ENCODE results near the gene COL4A1. TPM values are rescaled to one million over a fixed set of nuclear protein-coding genes. Genes with fewer than 3 reads are reported as not detected.

The COL4A1 gene
- total RNA-seq: not detected

DNA sequence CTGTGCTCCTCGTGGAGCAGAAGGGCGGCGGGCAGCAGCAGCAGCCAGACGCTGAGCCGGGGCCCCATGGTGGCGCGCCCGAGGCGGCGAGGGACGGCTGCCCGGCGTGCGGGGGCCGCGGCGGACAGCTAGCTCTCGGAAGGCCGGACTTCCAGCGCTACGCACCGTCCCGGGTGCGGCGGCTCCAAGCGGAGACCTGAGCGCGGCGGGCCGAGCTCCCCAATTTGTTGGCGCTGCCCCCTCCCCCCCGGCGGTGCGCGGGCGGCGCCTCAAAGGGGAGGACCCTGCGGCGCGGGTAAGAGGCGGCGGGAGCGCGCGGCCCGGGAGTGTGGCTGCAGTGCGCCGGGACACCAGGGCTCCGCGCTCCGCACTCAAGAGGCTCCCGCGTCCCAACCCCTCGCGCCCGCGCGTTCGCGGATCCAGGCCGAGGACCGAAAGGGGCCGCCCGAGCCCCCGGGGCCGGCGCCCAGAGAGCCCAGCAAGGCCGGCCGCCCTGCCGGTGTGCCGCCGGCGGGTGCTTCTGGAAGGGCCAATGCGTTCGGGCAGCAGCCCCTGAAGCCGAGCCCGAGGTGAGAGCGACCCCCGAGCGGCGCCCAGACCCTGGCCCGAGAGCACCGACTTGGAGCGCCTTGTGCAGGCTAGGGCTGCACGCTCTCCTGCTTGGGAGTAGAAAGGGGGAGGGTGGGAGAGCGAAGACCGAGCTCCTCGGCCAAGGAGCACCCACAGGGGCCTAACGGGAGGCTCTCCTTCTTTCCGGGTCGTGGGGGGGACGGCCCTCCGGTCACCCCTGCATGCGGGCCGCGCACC, at the start of gene COL4A1, which contains the start of gene COL4A2:
Gene COL4A1 (minus strand): TSS at position 198 of the 807 bp plus-strand sequence. CDS start 130 bp downstream, at position 68.
Gene COL4A2 (plus strand): TSS at position 325 of the 807 bp plus-strand sequence. CDS start 620 bp downstream, outside the sequence.
- no peak within 1 kb of the TSS for H3K4me3 Mint-ChIP-seq
- POLR2A ChIA-PET: no interaction called here
- ATAC-seq (ENCODE audit: low read depth): no peak
- no peaks in the 10 kb centered on the region for H3K9me3 Mint-ChIP-seq
- no peaks in the 10 kb centered on the region for H3K36me3 Mint-ChIP-seq
- peaks cover 7% of the 10 kb centered on the region for H3K4me1 Mint-ChIP-seq
- peak within 1 kb of the TSS; percentile 56 for H3K27ac Mint-ChIP-seq
- peaks cover 75% of the 10 kb centered on the region for H3K27me3 Mint-ChIP-seq
- DNase-seq: no peak

DNA sequence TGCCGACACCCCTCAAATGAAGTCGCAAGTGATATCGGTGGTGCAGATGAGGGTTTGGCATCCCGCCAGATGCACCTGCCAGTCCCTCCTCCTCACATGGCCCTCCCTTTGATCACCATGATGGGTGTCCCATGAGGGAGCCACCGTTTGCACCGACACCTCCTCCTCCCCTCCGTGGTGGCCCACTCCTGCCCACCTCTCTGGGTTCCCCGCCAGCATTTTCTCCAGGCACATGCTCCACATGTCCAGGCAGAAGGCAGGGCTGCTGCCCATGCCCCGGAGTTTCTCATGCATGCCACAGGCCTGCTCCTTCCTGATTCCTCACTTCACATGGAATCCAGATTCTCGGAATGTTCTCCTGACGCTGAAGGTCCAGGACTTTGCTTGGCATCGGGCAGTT, 49.4 kb upstream of the COL4A1 start:
- H3K27me3 Mint-ChIP-seq: peaks cover 6% of the 10 kb centered on the region
- H3K4me1 Mint-ChIP-seq: no peaks in the 10 kb centered on the region
- H3K9me3 Mint-ChIP-seq: no peaks in the 10 kb centered on the region
- H3K36me3 Mint-ChIP-seq: no peaks in the 10 kb centered on the region
- H3K4me3 Mint-ChIP-seq: no peak overlapping the region
- no peak overlapping the region for H3K27ac Mint-ChIP-seq
- no peak for DNase-seq
- POLR2A ChIA-PET: no interaction called here
- no peak for ATAC-seq (ENCODE audit: low read depth)

DNA sequence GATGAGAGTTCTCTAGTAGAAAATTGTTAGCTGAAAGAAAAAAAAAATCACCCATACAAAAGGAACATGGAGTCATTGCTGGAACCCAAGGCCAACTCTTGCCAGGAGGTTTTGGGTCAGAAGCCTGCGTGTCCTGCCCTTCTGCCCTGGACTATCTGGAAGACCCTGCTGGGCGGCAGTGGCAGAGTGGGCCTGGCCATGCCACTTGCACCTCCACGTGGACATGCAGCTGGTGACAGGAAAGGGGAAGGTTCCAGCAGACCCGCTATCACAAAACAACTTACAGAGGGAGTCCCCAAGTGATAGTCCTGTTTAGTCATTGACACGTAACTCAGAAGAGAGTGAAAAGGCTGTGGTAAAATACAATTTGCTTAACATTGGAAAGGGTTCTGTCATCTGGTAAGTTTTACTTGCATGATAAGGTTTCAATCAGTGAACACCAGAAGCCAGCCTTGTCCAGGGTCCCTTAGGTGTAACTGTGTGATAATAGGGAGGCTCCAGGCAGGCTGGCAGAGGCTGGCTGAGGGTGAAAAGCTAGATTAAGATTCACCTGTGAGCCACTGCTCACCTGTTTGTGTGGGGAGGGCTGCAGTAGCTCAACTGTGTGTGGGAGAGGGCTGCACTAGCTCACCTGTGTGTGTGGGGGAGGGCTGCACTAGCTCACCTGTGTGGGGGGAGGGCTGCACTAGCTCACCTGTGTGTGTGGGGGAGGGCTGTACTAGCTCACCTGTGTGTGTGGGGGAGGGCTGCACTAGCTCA, 47.9 kb upstream of the COL4A1 start:
- H3K9me3 Mint-ChIP-seq: no peaks in the 10 kb centered on the region
- DNase-seq (no peak), ATAC-seq (ENCODE audit: low read depth) (no peak)
- peaks cover 6% of the 10 kb centered on the region for H3K27me3 Mint-ChIP-seq
- H3K4me3 Mint-ChIP-seq: no peak overlapping the region
- no peaks in the 10 kb centered on the region for H3K4me1 Mint-ChIP-seq
- POLR2A ChIA-PET: no interaction called here
- H3K27ac Mint-ChIP-seq: no peak overlapping the region
- H3K36me3 Mint-ChIP-seq: no peaks in the 10 kb centered on the region

DNA sequence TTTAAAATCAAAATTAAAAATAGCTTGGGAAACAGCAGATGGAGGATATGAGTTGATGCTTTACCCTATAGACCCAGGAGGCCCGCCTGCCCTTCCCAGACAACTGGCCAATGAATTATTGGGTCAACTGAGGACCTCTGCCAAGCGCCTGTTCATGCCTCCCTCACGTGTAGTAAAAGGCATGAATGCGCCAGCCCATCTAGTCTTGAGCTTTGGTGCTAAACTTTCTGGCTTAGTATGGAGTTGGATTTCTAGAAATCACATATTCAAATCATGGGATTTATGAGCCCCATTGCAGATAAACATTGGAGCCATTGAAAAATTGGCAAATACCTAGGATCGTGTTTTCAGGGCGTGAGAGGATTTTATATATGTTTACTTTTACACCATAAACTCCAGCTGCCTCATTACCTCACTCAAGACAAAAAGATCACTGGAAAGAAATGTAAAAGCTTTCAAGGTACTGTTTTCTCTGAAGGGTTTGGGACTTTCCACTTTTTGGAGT, 47.2 kb upstream of the COL4A1 start:
- Mint-ChIP-seq H3K4me3 (no peak overlapping the region), H3K4me1 (no peaks in the 10 kb centered on the region), H3K9me3 (no peaks in the 10 kb centered on the region), H3K27me3 (peaks cover 8% of the 10 kb centered on the region), H3K36me3 (no peaks in the 10 kb centered on the region), H3K27ac (no peak overlapping the region)
- DNase-seq: no peak
- POLR2A ChIA-PET: no interaction called here
- ATAC-seq (ENCODE audit: low read depth): no peak

DNA sequence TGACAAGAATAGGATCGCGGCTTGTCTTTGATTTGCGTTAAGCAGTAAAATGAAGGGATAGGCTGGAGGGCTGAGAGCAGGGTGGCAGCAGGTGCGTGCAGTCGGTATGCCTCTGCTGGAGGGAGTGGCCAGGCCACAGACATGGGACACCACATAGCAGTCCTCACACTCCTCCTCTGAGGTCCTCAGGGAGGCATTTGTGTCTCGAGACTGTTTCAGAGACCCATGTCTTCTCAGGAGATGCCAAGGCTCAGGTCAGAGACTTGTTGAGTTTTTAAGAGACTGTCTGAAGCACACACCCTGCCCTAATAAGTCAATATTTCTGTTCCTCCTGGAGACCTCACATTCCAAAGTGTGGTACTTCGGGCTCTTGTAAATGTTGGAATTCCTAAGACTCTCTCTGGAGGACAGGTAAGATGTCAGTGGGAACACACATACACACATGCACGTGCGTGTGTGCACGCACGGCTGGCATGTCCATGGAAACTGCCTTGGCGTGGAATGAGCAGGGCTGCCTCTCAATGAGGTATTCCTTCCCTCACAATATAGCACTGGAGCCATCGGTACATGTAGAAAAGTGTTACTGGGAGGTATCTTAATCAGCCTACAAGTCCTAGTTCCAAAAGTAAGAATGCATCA, 46.5 kb upstream of the COL4A1 start:
- Mint-ChIP-seq H3K4me1 (no peaks in the 10 kb centered on the region), H3K27me3 (peaks cover 8% of the 10 kb centered on the region), H3K9me3 (no peaks in the 10 kb centered on the region), H3K27ac (no peak overlapping the region), H3K36me3 (no peaks in the 10 kb centered on the region), H3K4me3 (no peak overlapping the region)
- ATAC-seq (ENCODE audit: low read depth): no peak
- DNase-seq: no peak
- POLR2A ChIA-PET: no interaction called here

DNA sequence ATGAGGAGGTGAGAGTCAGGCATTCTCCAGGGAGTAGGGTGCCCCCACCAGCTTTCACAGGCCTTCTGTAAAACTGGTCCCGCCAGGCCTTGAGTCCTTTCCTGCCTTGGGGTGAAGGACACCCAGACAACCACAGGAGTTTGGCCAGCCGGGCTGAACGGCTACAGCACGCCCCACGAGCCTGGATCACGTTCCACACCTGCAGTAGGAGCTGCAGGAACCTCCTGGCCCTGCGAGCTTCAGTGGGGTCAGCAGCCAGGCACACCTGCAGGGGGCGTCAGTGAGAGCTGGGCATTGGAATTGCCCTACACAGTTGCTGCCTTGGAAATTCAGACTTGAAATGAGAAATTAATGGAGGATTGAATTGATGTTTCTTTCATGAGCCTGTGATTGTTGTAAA, 45.8 kb upstream of the COL4A1 start:
- POLR2A ChIA-PET: no interaction called here
- DNase-seq (no peak), ATAC-seq (ENCODE audit: low read depth) (no peak)
- H3K36me3 Mint-ChIP-seq: no peaks in the 10 kb centered on the region
- H3K27ac Mint-ChIP-seq: no peak overlapping the region
- no peaks in the 10 kb centered on the region for H3K9me3 Mint-ChIP-seq
- H3K4me3 Mint-ChIP-seq: no peak overlapping the region
- no peaks in the 10 kb centered on the region for H3K4me1 Mint-ChIP-seq
- H3K27me3 Mint-ChIP-seq: peaks cover 8% of the 10 kb centered on the region

DNA sequence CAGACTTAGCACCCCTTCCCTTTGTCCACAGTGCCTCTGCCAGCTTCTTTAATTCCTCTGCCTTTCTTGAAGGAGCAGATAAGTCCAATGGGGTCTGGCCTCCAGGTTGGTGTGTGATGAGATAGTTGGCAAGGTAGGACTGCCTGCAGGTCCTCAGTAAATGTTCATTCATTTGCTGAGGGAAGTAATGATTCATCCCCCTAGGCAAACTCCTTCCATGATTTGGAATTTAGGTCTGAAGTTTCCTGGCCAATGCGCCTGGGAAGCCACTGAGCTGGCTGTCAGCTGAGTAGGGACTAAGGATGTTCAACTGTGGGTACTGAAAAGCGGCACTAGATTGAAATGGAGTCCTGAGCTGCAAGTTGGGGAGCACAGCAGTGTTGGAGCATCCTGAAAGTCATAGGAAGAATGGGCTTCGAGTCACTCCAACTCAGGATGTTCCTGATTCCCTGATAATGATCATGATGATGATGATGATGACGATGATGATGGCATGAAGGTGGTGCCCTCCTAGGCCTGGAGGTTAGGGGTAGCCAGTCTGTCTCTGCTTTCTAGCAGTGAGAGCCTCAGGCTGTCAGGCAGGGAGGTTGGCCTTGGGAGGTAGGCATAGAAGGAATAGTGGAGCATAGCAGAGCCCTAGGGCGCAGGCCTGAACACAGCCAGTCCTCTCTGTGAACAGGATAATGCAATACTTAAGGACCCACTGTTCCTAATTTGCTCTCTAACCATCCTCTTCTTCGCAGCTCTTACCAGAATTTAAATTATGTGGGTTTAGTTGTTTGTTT, 44.9 kb upstream of the COL4A1 start:
- H3K27me3 Mint-ChIP-seq: peaks cover 8% of the 10 kb centered on the region
- H3K36me3 Mint-ChIP-seq: no peaks in the 10 kb centered on the region
- no peak overlapping the region for H3K4me3 Mint-ChIP-seq
- no peaks in the 10 kb centered on the region for H3K4me1 Mint-ChIP-seq
- no peak for ATAC-seq (ENCODE audit: low read depth)
- H3K9me3 Mint-ChIP-seq: no peaks in the 10 kb centered on the region
- peak overlapping the region; percentile 4 for H3K27ac Mint-ChIP-seq
- POLR2A ChIA-PET: no interaction called here
- DNase-seq: no peak

DNA sequence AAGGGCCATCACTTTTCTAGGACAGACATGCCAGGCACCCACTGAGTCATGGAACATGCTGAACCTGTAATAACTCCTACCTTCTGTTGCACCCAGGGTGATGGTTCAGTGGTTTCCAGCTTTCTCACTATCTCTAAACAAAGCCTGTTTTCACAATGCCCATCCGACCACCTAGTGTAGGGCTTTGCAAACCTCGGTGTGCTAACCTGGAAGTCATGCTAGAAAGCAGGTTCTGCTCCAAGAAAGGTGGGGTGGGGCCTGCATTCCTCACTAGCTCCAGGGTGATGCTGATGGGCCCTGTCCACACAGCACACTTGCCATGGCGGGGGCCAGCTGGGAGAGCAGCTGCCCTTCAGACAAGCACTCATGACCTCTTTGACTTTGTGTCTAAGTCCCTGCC, 43.6 kb upstream of the COL4A1 start:
- Mint-ChIP-seq H3K27ac (no peak overlapping the region), H3K36me3 (no peaks in the 10 kb centered on the region), H3K4me3 (no peak overlapping the region), H3K9me3 (no peaks in the 10 kb centered on the region), H3K27me3 (peaks cover 8% of the 10 kb centered on the region), H3K4me1 (no peaks in the 10 kb centered on the region)
- DNase-seq (no peak), ATAC-seq (ENCODE audit: low read depth) (no peak)
- POLR2A ChIA-PET: no interaction called here

DNA sequence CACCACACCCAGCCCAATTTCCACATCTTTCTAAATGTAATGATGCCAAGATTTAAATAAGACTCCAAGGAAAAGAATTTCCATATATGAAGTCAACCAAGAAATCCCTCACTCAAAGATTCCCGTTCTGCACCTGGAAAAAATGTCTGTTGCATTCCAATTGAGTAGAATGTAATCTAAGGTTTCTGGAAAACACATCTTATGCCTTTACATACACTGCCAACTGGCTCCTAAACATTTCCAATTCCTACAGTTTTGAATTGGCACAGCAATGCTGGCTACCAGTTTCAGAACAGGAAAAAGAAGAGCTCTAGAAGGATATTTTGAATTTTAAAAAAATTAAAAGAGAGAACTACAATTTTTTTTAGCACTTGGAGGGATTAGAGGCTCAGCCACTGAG, 43.1 kb upstream of the COL4A1 start:
- Mint-ChIP-seq H3K4me1 (no peaks in the 10 kb centered on the region), H3K36me3 (no peaks in the 10 kb centered on the region), H3K9me3 (no peaks in the 10 kb centered on the region), H3K4me3 (no peak overlapping the region), H3K27me3 (peaks cover 8% of the 10 kb centered on the region), H3K27ac (no peak overlapping the region)
- ATAC-seq (ENCODE audit: low read depth) (no peak), DNase-seq (no peak)
- POLR2A ChIA-PET: no interaction called here

DNA sequence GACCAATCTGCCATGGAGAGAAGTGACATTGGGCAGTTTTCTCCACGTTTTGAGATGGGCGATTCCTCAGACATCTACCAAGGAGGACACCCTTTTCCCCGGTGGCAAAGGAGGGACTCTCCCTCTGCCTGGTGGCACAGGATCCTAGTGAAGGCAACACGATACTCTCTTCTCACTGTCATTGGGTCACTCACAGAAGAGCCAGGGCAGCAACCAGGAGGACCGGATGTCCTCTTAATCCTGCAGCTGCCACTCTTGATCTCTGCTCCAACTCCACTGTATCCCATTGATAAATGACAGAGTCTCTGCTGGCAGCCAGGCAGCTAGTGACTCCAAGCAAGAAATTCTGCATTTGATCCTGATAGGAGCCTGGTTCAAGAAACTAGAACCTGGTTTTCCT, 42.3 kb upstream of the COL4A1 start:
- Mint-ChIP-seq H3K4me1 (no peaks in the 10 kb centered on the region), H3K4me3 (no peak overlapping the region), H3K9me3 (no peaks in the 10 kb centered on the region), H3K36me3 (no peaks in the 10 kb centered on the region), H3K27ac (no peak overlapping the region), H3K27me3 (peaks cover 8% of the 10 kb centered on the region)
- ATAC-seq (ENCODE audit: low read depth): no peak
- POLR2A ChIA-PET: no interaction called here
- DNase-seq: no peak

DNA sequence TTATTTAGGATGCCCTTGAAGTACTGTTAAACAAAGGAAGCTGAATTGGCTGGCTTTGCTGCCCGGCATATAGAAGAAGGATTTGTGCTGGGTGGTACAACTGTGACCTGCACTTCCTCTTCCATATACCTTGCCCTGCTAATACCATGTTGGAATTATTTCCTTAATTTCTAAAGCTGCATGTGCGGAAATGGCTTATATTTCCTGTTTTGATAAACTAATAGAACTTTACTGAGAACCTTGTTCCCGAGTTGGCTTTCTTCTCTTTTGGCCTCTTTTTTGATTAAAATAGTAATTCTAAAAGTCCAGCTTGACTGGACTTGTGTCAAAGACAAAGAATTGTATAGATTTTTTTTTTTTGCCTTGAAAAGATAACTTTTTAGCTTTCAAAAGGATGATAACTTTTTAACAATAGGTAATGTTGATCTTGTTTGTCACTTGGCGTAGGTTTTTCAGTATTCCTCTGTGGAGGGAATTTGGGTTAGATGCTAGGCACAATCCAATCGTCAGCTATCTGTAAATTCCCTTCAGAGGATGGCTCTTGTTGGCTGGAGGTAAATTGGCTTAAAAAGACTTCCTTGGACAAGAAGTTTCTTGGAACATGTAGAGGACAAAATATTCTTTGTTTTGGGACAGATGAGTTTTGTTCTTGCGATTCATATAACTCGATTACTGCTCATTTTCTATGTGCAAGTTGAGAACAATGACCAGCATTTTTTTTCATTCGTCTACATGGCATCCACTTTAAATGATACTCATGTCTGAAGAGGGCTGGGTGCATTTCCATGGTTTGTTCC, 41.5 kb upstream of the COL4A1 start:
- Mint-ChIP-seq H3K27ac (no peak overlapping the region), H3K4me1 (no peaks in the 10 kb centered on the region), H3K9me3 (no peaks in the 10 kb centered on the region), H3K4me3 (no peak overlapping the region), H3K27me3 (peaks cover 8% of the 10 kb centered on the region), H3K36me3 (no peaks in the 10 kb centered on the region)
- ATAC-seq (ENCODE audit: low read depth) (no peak), DNase-seq (no peak)
- POLR2A ChIA-PET: no interaction called here

DNA sequence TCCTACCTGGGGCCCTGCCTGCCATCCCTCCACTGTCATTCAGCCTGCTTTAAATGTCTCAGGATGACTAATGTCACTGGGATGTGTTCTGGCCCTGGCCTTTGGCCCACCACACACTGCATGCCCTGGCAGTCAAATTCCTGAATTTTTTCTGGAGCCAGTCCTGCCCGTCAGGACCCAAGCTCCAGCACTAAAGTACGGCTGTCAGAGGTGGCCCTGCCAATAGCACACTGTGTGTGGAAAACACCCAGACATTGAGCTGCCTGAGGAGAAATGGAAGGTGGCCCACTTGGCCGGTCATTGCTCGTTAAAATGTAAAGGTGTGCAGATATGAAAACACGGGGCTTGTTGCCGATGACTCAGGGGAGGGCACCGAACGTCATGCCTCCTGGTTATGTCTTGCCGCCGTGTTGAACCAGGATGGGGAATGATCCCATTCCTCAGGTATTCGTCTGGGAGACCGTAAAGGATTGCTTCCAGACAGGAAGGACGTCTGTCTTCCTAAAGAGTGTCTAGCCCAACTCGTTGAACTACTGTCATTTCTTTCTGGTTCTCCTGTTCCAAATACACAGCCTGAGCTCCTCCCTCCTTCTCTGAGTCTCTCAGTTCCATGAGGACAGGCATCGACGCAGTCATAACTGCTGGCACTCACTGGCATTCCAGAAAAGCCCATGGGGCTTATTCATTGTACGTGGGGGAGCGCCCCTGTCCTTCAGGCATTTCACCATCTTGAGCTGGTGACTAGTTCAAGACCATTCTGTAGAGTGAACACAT, 40.8 kb upstream of the COL4A1 start:
- H3K9me3 Mint-ChIP-seq: no peaks in the 10 kb centered on the region
- H3K4me3 Mint-ChIP-seq: no peak overlapping the region
- no peak overlapping the region for H3K27ac Mint-ChIP-seq
- peaks cover 8% of the 10 kb centered on the region for H3K27me3 Mint-ChIP-seq
- no peaks in the 10 kb centered on the region for H3K36me3 Mint-ChIP-seq
- POLR2A ChIA-PET: no interaction called here
- no peaks in the 10 kb centered on the region for H3K4me1 Mint-ChIP-seq
- ATAC-seq (ENCODE audit: low read depth) (no peak), DNase-seq (no peak)
